ENCODE measurements around the gene CETP. TPM values are rescaled to one million over a fixed set of nuclear protein-coding genes. Genes with fewer than 3 reads are reported as not detected.

The CETP gene
- total and polyA plus RNA-seq, 12 donors = 1.2 to 7.9 (median 2.8) TPM

- H3K36me3 ChIP-seq (replicated peaks in 1 of 2) = no peaks in the 10 kb centered on the region
- DNase-seq = no peak
- WGBS, 4 donors = 91 to 100% (median 92%) methylated on average over 1 to 7 of the region's 7 CpGs
- intact Hi-C loops (cut with DNase I) = no loop called here
- H3K4me3 ChIP-seq = no peak overlapping the region
- no peak for TF ChIP-seq CTCF (IDR thresholded peaks at IDR 0.05)
- no peak for TF ChIP-seq POLR2A (IDR thresholded peaks at IDR 0.05)
- no peaks in the 10 kb centered on the region for H3K27me3 ChIP-seq
- no peaks in the 10 kb centered on the region for H3K9me3 ChIP-seq (replicated peaks in 1 of 3)
- H3K4me1 ChIP-seq (replicated peaks in 1 of 2) = peaks cover 4 to 13% of the 10 kb centered on the region in 2 donors
- no peak overlapping the region for H3K27ac ChIP-seq
Observed at GRCh38 chr16:56969769-56970168, 8.0 kb downstream of the CETP start.

GRCh38 chr16:56970934-56971767 lies 9.4 kb downstream of the CETP start:
- H3K4me1 ChIP-seq (replicated peaks in 1 of 2) = no peaks in the 10 kb centered on the region

GRCh38 chr16:56971768-56972043 lies 10.0 kb downstream of the CETP start:
- intact Hi-C loops (cut with DNase I) = no loop called here
- no peak for DNase-seq
- 93 to 98% (median 96%) methylated on average over 3 of the region's 3 CpGs for WGBS, 4 donors
- Histone ChIP-seq H3K27me3 (no peaks in the 10 kb centered on the region), H3K36me3 (replicated peaks in 1 of 2) (no peaks in the 10 kb centered on the region), H3K4me1 (replicated peaks in 1 of 2) (no peaks in the 10 kb centered on the region), H3K4me3 (no peak overlapping the region), H3K9me3 (replicated peaks in 1 of 3) (no peaks in the 10 kb centered on the region), H3K27ac (no peak overlapping the region)
- TF ChIP-seq POLR2A (IDR thresholded peaks at IDR 0.05) = no peak

More at GRCh38 chr16:56970934-56971767, 9.4 kb downstream of the CETP start:
- intact Hi-C loops (cut with DNase I) = no loop called here
- Histone ChIP-seq H3K27ac (no peak overlapping the region), H3K4me3 (no peak overlapping the region), H3K27me3 (no peaks in the 10 kb centered on the region), H3K9me3 (replicated peaks in 1 of 3) (no peaks in the 10 kb centered on the region), H3K36me3 (replicated peaks in 1 of 2) (no peaks in the 10 kb centered on the region)
- 56 to 67% (median 61%) methylated on average over 5 to 8 of the region's 8 CpGs for WGBS, 4 donors
- TF ChIP-seq CTCF (IDR thresholded peaks at IDR 0.05) (no peak), POLR2A (IDR thresholded peaks at IDR 0.05) (no peak)
- DNase-seq = peak in 2 of 7 donors; percentile 46 to 47

- H3K27ac ChIP-seq = no peak overlapping the region
- no peak overlapping the region for H3K4me3 ChIP-seq
- H3K27me3 ChIP-seq = no peaks in the 10 kb centered on the region
- no peaks in the 10 kb centered on the region for H3K9me3 ChIP-seq (replicated peaks in 1 of 3)
- TF ChIP-seq CTCF (IDR thresholded peaks at IDR 0.05) (no peak), POLR2A (IDR thresholded peaks at IDR 0.05) (no peak)
- no peak for DNase-seq
- 74 to 83% (median 80%) methylated on average over 15 to 18 of the region's 18 CpGs for WGBS, 4 donors
- no peaks in the 10 kb centered on the region for H3K4me1 ChIP-seq (replicated peaks in 1 of 2)
- H3K36me3 ChIP-seq (replicated peaks in 1 of 2) = no peaks in the 10 kb centered on the region
- intact Hi-C loops (cut with DNase I) = no loop called here
Observed at GRCh38 chr16:56972403-56973293, 10.9 kb downstream of the CETP start.

Data from adrenal gland (tissue), 12 donors.